Endothelial cell of umbilical vein (primary cell): ENCODE results near the gene VAV2. TPM values are rescaled to one million over a fixed set of nuclear protein-coding genes. Genes with fewer than 3 reads are reported as not detected.

Source experiments
- BruUV-seq: library from RNA; stranded (reverse); fragments of 400-500 nt; replicated peaks from 2 replicates; lab custom pipeline; 2021; lab: Mats Ljungman, UMichigan
- CTCF ChIA-PET: fragments of 300-600, 350-600 bp; sonication (Branson Sonifier 250); formaldehyde crosslinking; loops from one replicate; lab custom pipeline; 2021; ENCODE audit warnings: antibody characterized with exemption, inconsistent platforms; lab: Charles Lee
- POLR2A ChIA-PET: fragments of 300-600, 350-600 bp; sonication (Branson Sonifier 250); formaldehyde crosslinking; loops from one replicate; lab custom pipeline; 2021; ENCODE audit warnings: antibody characterized with exemption, inconsistent platforms; lab: Charles Lee
- DNase-seq: peaks from one replicate; pipeline ENCODE4 v3.0.0-alpha.2; 2011; ENCODE audit warnings: low read depth, low spot score
- FAIRE-seq: peaks from 2 replicates; lab custom pipeline; 2011; peaks lifted over from hg19 to GRCh38; lab: Jason Lieb, UNC
- H2AFZ ChIP-seq: 2 replicates; pipeline ENCODE4 v1.6.0; 2012; ENCODE audit warnings: low read depth, low read length, control low read depth, inconsistent platforms
- H3K27ac ChIP-seq: 2 replicates; pipeline ENCODE4 v1.5.1; 2011; ENCODE audit warnings: low read depth, mild to moderate bottlenecking, control low read depth, low read length, moderate library complexity; ENCODE audit not compliant: insufficient read depth
- H3K27me3 ChIP-seq, 2 experiments: 2 replicates each; pipeline versions ENCODE4 v1.6.0 to v1.6.1; 2011; ENCODE audit warnings: low read length in 2 of 2, mixed read lengths in 1 of 2; ENCODE audit not compliant: control insufficient read depth in 2 of 2, insufficient read depth in 2 of 2
- H3K36me3 ChIP-seq, 2 experiments: 2 replicates in 1 of 2; 3 replicates in 1 of 2; pipeline ENCODE4 v1.5.1; 2011; ENCODE audit warnings: low read length in 2 of 2, mild to moderate bottlenecking in 1 of 2, moderate library complexity in 1 of 2; ENCODE audit not compliant: control insufficient read depth in 2 of 2, insufficient read depth in 2 of 2; ENCODE audit errors: extremely low read depth in 1 of 2
- H3K4me1 ChIP-seq: 3 replicates; pipeline ENCODE4 v1.5.1; 2011; ENCODE audit warnings: mild to moderate bottlenecking, low read length; ENCODE audit not compliant: control insufficient read depth, insufficient read depth; ENCODE audit errors: extremely low read depth
- H3K4me2 ChIP-seq: 2 replicates; pipeline ENCODE4 v1.6.1; 2011; ENCODE audit warnings: low read length, control low read depth, mixed read lengths; ENCODE audit not compliant: insufficient read depth
- H3K4me3 ChIP-seq, 3 experiments: fragments of 200-600 bp in 1 of 3; sonication (generic), shearing (Covaris generic) in 1 of 3; replicated peaks in 1 of 3; 2 replicates each; pipeline ENCODE4 v1.5.1; 2011 to 2016; ENCODE audit warnings: control low read depth in 3 of 3, low read length in 3 of 3, mild to moderate bottlenecking in 2 of 3, inconsistent platforms in 1 of 3, low read depth in 1 of 3, moderate library complexity in 1 of 3; ENCODE audit not compliant: insufficient read depth in 1 of 3
- H3K79me2 ChIP-seq: 2 replicates; pipeline ENCODE4 v1.6.0; 2012; ENCODE audit warnings: low read length, inconsistent platforms; ENCODE audit not compliant: control insufficient read depth, insufficient read depth
- H3K9ac ChIP-seq: replicated peaks from 2 replicates; pipeline ENCODE3; 2011; ENCODE audit warnings: low read length, control low read depth; ENCODE audit not compliant: insufficient read depth; ENCODE audit errors: extremely low read depth
- H3K9me1 ChIP-seq: replicated peaks from 3 replicates; pipeline ENCODE4 v1.6.0; 2011; ENCODE audit warnings: mild to moderate bottlenecking, low read length; ENCODE audit not compliant: control insufficient read depth, insufficient read depth; ENCODE audit errors: extremely low read depth
- H3K9me3 ChIP-seq: replicated peaks from 2 replicates; pipeline ENCODE4 v1.5.1; 2012; ENCODE audit warnings: low read length, inconsistent platforms; ENCODE audit not compliant: control insufficient read depth, insufficient read depth
- H4K20me1 ChIP-seq: replicated peaks from 2 replicates; pipeline ENCODE3; 2011; ENCODE audit warnings: mild to moderate bottlenecking, low read length; ENCODE audit not compliant: control insufficient read depth, insufficient read depth; ENCODE audit errors: extremely low read depth
- CTCF ChIP-seq, 2 donors: IDR thresholded peaks; 1 replicate in 1 of 2; 2 replicates in 1 of 2; pipeline ENCODE4 v1.5.1; 2011; ENCODE audit warnings: low read length in 2 of 2, mild to moderate bottlenecking in 2 of 2, moderate library complexity in 2 of 2, control low read depth in 1 of 2, inconsistent platforms in 1 of 2, low read depth in 1 of 2; ENCODE audit not compliant: insufficient read depth in 1 of 2; ENCODE audit errors: extremely low read depth in 1 of 2
- JUN ChIP-seq: IDR thresholded peaks from 2 replicates; pipeline ENCODE4 v1.6.1; 2011; ENCODE audit warnings: borderline replicate concordance, low read depth; ENCODE audit not compliant: insufficient read length, insufficient read depth
- MAX ChIP-seq: IDR thresholded peaks from 2 replicates; pipeline ENCODE4 v1.6.1; 2011; ENCODE audit not compliant: insufficient read depth, insufficient read length
- MYC ChIP-seq: IDR thresholded peaks from one replicate; pipeline ENCODE4 v1.6.1; 2011; ENCODE audit warnings: mild to moderate bottlenecking, low read depth, low read length
- POLR2A ChIP-seq: IDR thresholded peaks from 2 replicates; pipeline ENCODE4 v1.6.1; 2012; ENCODE audit warnings: low read depth, mild to moderate bottlenecking, control low read depth, low read length
- POLR2AphosphoS5 ChIP-seq: IDR thresholded peaks from 2 replicates; pipeline ENCODE4 v1.6.1; 2012; ENCODE audit warnings: low read depth, mild to moderate bottlenecking, control low read depth, low read length, moderate library complexity; ENCODE audit not compliant: insufficient read depth
- dilution Hi-C: fragments of 300-500 bp; cut with MboI; formaldehyde crosslinking; loops from one replicate; pipeline ENCODE4 v1.15.0; 2019; ENCODE audit warnings: low sequenced_read_pairs; ENCODE audit not compliant: extremely low pct_ligation_motif_present
- intact Hi-C: fragments of 100-400 bp; cut with micrococcal nuclease; formaldehyde crosslinking; loops from one replicate; pipeline ENCODE4 v1.10.0; 2022
- polyA plus RNA-seq, 4 experiments: library from polyadenylated mRNA; depleted of rRNA in 3 of 4; stranded (reverse) in 3 of 4; unstranded in 1 of 4; fragments of >200 nt; gene quantifications; 2 replicates each; pipeline versions ENCODE4 v1.2.1 to v1.2.3, GENCODE V29; 2011 to 2012; ENCODE audit warnings: missing spikeins in 1 of 4
- total RNA-seq: library from RNA; stranded (reverse); gene quantifications from 2 replicates; pipeline ENCODE4 v1.2.3, GENCODE V29; 2021

VAV2 gene
- total and polyA plus RNA-seq, 2 donors (not counting 3 experiments of a cell fraction or from before 2014, with no cell fraction given) = 10.6 to 30.6 TPM

- no peak for FAIRE-seq
- POLR2A ChIA-PET = interaction anchor here (0.6 kb wide), 1 partner anchor 325 kb away, joined by 3 read pairs; no protein-coding TSS in a partner anchor
These were observed 256.7 kb downstream of the VAV2 start for GRCh38 chr9:133735415-133735775.

More at GRCh38 chr9:133735415-133735775, 256.7 kb downstream of the VAV2 start:
- no peak for DNase-seq
- dilution Hi-C loops (no loop called here), intact Hi-C loops (no loop called here)
- peaks cover 2% of the 10 kb centered on the region for H3K4me1 ChIP-seq
- H3K4me3 ChIP-seq = no peak overlapping the region
- H3K27ac ChIP-seq = no peak overlapping the region
- no peaks in the 10 kb centered on the region for H4K20me1 ChIP-seq
- H3K4me2 ChIP-seq = no peak overlapping the region
- H3K9me3 ChIP-seq = no peaks in the 10 kb centered on the region
- H3K36me3 ChIP-seq = no peaks in the 10 kb centered on the region
- TF ChIP-seq MAX (no peak), POLR2A (no peak), JUN (no peak), MYC (no peak), POLR2AphosphoS5 (no peak), CTCF (IDR thresholded peaks at IDR 0.05; ENCODE audit: extremely low read depth in 1 of 2, insufficient read depth in 1 of 2, low read depth in 1 of 2, low read length in 2 of 2) (no peak)
- no peak overlapping the region for H3K9ac ChIP-seq
- CTCF ChIA-PET = no interaction called here
- no peaks in the 10 kb centered on the region for H3K79me2 ChIP-seq
- BruUV-seq = no TSS peak
- H3K27me3 ChIP-seq = no peaks in the 10 kb centered on the region
- no peak overlapping the region for H2AFZ ChIP-seq
- H3K9me1 ChIP-seq = no peaks in the 10 kb centered on the region
